HEK293T (cell line): ENCODE data around the gene CMYA5.

ENCODE experiments used
- BHLHE40 ChIP-seq: fragments of 450-650 bp; IDR thresholded peaks from 2 replicates; pipeline ENCODE4 v1.6.1; 2016; ENCODE audit warnings: mild to moderate bottlenecking, moderate library complexity, borderline replicate concordance
- FOXM1 ChIP-seq: fragments of 450-650 bp; IDR thresholded peaks from 2 replicates; pipeline ENCODE4 v1.6.1; 2017; ENCODE audit warnings: mild to moderate bottlenecking, borderline replicate concordance

- TF ChIP-seq FOXM1 (no peak), BHLHE40 (no peak)
Observed at GRCh38 chr5:79793304-79793703, 103.7 kb downstream of the CMYA5 start.
